BE2C (cell line): Measurements from ENCODE around the gene SEMA3A.

Experiments
- DNase-seq: peaks from one replicate; pipeline ENCODE4 v3.0.0-alpha.2; 2020
- H3K27me3 ChIP-seq: fragments of 250-450 bp; sonication (Bioruptor Pico); 2 replicates; pipeline ENCODE4 v1.5.1; 2020; ENCODE audit warnings: mild to moderate bottlenecking
- H3K36me3 ChIP-seq: fragments of 250-450 bp; sonication (Bioruptor Pico); 2 replicates; pipeline ENCODE4 v1.5.1; 2020; ENCODE audit warnings: mild to moderate bottlenecking
- H3K4me1 ChIP-seq: fragments of 250-450 bp; sonication (Bioruptor Pico); 2 replicates; pipeline ENCODE4 v1.5.1; 2020
- H3K4me3 ChIP-seq: 2 replicates; pipeline ENCODE4 v1.5.1; 2011; ENCODE audit warnings: low read depth, low read length
- H3K9me3 ChIP-seq: fragments of 250-450 bp; sonication (Bioruptor Pico); 2 replicates; pipeline ENCODE4 v1.5.1; 2020
- CTCF ChIP-seq: IDR thresholded peaks from 2 replicates; pipeline ENCODE4 v1.5.1; 2012; ENCODE audit warnings: mild to moderate bottlenecking, low read depth, low read length

SEMA3A gene

GRCh38 chr7:84193747-84194146 lies 842 bp downstream of the SEMA3A start:
- Histone ChIP-seq H3K4me1 (peaks cover 5% of the 10 kb centered on the region; the same call in 1 of the 2 replicates), H3K4me3 (peak overlapping the region; percentile 69), H3K36me3 (no peaks in the 10 kb centered on the region), H3K9me3 (no peaks in the 10 kb centered on the region), H3K27me3 (no peaks in the 10 kb centered on the region)
- TF ChIP-seq CTCF = no peak
- DNase-seq = no peak

- no peak overlapping the region for H3K4me3 ChIP-seq
- no peaks in the 10 kb centered on the region for H3K9me3 ChIP-seq
- DNase-seq = no peak
- H3K4me1 ChIP-seq = peaks cover 5% of the 10 kb centered on the region; the same call in 1 of the 2 replicates
- no peak for TF ChIP-seq CTCF
- H3K36me3 ChIP-seq = no peaks in the 10 kb centered on the region
- no peaks in the 10 kb centered on the region for H3K27me3 ChIP-seq
Measured at GRCh38 chr7:84191842-84192241, 2.7 kb downstream of the SEMA3A start.

- Histone ChIP-seq H3K4me1 (peaks cover 5% of the 10 kb centered on the region; the same call in 1 of the 2 replicates), H3K36me3 (no peaks in the 10 kb centered on the region), H3K27me3 (no peaks in the 10 kb centered on the region), H3K9me3 (no peaks in the 10 kb centered on the region), H3K4me3 (no peak overlapping the region)
- no peak for TF ChIP-seq CTCF
- no peak for DNase-seq
Measured at GRCh38 chr7:84191261-84191660, 3.3 kb downstream of the SEMA3A start.

- no peak for DNase-seq
- no peaks in the 10 kb centered on the region for H3K27me3 ChIP-seq
- H3K36me3 ChIP-seq = no peaks in the 10 kb centered on the region
- H3K9me3 ChIP-seq = no peaks in the 10 kb centered on the region
- no peak for TF ChIP-seq CTCF
- H3K4me1 ChIP-seq = peaks cover under 1% of the 10 kb centered on the region; the same call in 1 of the 2 replicates
- H3K4me3 ChIP-seq = no peak overlapping the region
Measured at GRCh38 chr7:84190016-84190705, 4.4 kb downstream of the SEMA3A start.

GRCh38 chr7:84188786-84189405 lies 5.7 kb downstream of the SEMA3A start:
- DNase-seq = no peak

More at GRCh38 chr7:84188786-84189405, 5.7 kb downstream of the SEMA3A start:
- Histone ChIP-seq H3K9me3 (no peaks in the 10 kb centered on the region), H3K36me3 (no peaks in the 10 kb centered on the region), H3K27me3 (no peaks in the 10 kb centered on the region), H3K4me1 (no peaks in the 10 kb centered on the region), H3K4me3 (no peak overlapping the region)
- peak; percentile 66 for TF ChIP-seq CTCF
